ENCODE data around the gene DRG2. TPM values are rescaled to one million over a fixed set of nuclear protein-coding genes. Genes with fewer than 3 reads are reported as not detected.

Gene DRG2
- total RNA-seq, 1 donor = 40.2 TPM

DNA sequence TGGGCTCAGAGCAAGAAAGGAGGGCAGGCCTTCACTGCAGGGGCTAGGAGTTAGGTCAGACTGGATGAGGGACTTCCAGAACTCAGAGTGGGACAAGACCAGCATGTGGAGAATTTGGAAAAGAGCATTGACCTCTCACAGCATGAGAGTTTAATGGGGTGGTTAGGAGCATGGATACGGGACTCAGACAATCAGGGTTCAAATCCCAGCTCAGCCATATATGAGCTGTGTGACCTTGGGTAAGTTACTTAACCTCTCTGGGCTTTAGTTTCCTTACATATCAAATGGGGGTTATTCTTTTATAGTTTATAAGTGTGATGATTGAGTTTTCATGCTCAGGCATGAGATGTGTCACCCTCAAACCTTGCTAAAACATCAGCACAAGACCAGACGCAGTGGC lies 58.5 kb downstream of the DRG2 start:
- TF ChIP-seq, protein P1, sequence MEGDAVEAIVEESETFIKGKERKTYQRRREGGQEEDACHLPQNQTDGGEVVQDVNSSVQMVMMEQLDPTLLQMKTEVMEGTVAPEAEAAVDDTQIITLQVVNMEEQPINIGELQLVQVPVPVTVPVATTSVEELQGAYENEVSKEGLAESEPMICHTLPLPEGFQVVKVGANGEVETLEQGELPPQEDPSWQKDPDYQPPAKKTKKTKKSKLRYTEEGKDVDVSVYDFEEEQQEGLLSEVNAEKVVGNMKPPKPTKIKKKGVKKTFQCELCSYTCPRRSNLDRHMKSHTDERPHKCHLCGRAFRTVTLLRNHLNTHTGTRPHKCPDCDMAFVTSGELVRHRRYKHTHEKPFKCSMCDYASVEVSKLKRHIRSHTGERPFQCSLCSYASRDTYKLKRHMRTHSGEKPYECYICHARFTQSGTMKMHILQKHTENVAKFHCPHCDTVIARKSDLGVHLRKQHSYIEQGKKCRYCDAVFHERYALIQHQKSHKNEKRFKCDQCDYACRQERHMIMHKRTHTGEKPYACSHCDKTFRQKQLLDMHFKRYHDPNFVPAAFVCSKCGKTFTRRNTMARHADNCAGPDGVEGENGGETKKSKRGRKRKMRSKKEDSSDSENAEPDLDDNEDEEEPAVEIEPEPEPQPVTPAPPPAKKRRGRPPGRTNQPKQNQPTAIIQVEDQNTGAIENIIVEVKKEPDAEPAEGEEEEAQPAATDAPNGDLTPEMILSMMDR (IDR thresholded peaks at IDR 0.05; ENCODE audit: extremely low read depth, low read depth, low read length) = no peak
- Histone ChIP-seq H3K36me3 (ENCODE audit: insufficient read depth, low read length) (no peaks in the 10 kb centered on the region), H3K4me1 (ENCODE audit: insufficient read depth, low read length) (no peaks in the 10 kb centered on the region), H3K79me2 (ENCODE audit: insufficient read depth, low read length) (no peaks in the 10 kb centered on the region), H3K4me3 (ENCODE audit: insufficient read depth, low read length) (no peak overlapping the region), H3K9me3 (ENCODE audit: low read depth, low read length) (no peaks in the 10 kb centered on the region), H3K27me3 (ENCODE audit: insufficient read depth, low read length) (peaks cover 3% of the 10 kb centered on the region), H3K4me2 (ENCODE audit: insufficient read depth, low read length) (no peak overlapping the region), H2AFZ (ENCODE audit: low read length) (no peak overlapping the region), H3K27ac (ENCODE audit: low read depth, low read length) (no peak overlapping the region), H4K20me1 (ENCODE audit: insufficient read depth, low read length) (no peaks in the 10 kb centered on the region)
- no peak for DNase-seq (ENCODE audit: insufficient read length, low spot score, missing footprints)

DNA sequence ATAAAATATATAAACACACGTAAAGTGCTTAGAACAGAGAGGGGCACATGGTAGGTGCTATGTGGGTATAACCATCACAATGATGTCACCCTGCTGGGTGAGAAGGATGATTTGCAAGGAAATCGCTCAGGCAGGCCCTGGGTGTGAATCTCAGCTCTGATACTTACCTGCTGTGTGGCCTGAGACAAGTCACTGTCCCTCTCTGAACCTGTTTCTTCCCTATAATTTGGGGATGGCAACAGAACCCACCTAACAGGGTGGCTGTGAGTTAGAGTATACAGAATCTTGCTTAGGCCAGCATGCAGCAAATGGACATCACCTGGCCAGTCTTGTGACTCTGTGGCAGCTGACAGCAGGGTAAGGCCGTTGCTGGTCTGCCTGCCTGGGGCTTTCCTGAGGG lies 59.2 kb downstream of the DRG2 start:
- DNase-seq (ENCODE audit: insufficient read length, low spot score, missing footprints) = no peak
- H3K27me3 ChIP-seq (ENCODE audit: insufficient read depth, low read length) = peaks cover 3% of the 10 kb centered on the region
- no peaks in the 10 kb centered on the region for H3K4me1 ChIP-seq (ENCODE audit: insufficient read depth, low read length)
- no peaks in the 10 kb centered on the region for H3K9me3 ChIP-seq (ENCODE audit: low read depth, low read length)
- TF ChIP-seq, protein P1 (IDR thresholded peaks at IDR 0.05; ENCODE audit: extremely low read depth, low read depth, low read length) = no peak
- H3K4me3 ChIP-seq (ENCODE audit: insufficient read depth, low read length) = no peak overlapping the region
- no peak overlapping the region for H2AFZ ChIP-seq (ENCODE audit: low read length)
- H3K4me2 ChIP-seq (ENCODE audit: insufficient read depth, low read length) = no peak overlapping the region
- H3K79me2 ChIP-seq (ENCODE audit: insufficient read depth, low read length) = no peaks in the 10 kb centered on the region
- H4K20me1 ChIP-seq (ENCODE audit: insufficient read depth, low read length) = no peaks in the 10 kb centered on the region
- H3K36me3 ChIP-seq (ENCODE audit: insufficient read depth, low read length) = no peaks in the 10 kb centered on the region
- H3K27ac ChIP-seq (ENCODE audit: low read depth, low read length) = no peak overlapping the region

DNA sequence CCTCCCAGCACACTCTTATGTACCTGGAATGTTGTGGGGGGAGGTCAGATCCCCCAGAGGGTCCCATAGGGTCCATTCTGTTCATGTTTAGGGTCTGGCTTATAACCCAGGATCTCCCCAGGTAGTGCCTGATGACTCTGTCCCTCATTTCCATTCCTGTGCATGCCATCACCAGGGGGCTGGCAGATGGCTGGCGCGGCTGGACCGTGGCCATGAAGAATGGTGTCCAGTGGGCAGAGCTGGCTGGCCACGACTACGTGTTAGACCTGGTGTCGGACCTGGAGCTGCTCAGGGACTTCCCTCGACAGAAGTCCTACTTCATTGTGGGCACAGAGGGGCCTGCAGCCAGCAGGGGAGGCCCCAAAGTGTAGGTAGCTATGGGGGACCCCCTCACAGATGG lies 60.8 kb downstream of the DRG2 start:
- Histone ChIP-seq H3K4me1 (ENCODE audit: insufficient read depth, low read length) (peaks cover 5% of the 10 kb centered on the region), H2AFZ (ENCODE audit: low read length) (no peak overlapping the region)
- TF ChIP-seq, protein P1 (IDR thresholded peaks at IDR 0.05; ENCODE audit: extremely low read depth, low read depth, low read length) = no peak

DNA sequence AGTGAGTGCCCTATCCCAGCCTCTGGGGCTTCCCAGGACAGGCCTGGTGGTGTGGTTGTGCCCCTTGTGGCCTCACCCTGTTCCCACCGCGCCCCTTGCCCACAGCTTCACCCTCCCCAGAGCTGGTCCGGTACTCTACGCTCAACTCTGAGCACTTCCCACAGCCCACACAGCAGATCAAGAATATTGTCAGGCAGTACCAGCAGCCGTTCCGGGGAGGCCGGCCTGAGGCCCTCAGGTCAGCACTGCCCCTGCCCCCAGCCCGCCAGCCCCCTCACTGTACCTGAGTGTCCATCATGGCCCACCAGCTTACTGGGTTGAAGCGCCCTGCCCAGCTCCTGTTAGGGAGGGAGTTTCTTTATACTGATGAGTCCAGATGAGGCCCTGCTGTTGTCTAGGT lies 63.5 kb downstream of the DRG2 start:
- no peaks in the 10 kb centered on the region for H3K79me2 ChIP-seq (ENCODE audit: insufficient read depth, low read length)
- H3K4me2 ChIP-seq (ENCODE audit: insufficient read depth, low read length) = no peak overlapping the region
- TF ChIP-seq, protein P1 (IDR thresholded peaks at IDR 0.05; ENCODE audit: extremely low read depth, low read depth, low read length) = no peak
- H3K36me3 ChIP-seq (ENCODE audit: insufficient read depth, low read length) = no peaks in the 10 kb centered on the region
- H4K20me1 ChIP-seq (ENCODE audit: insufficient read depth, low read length) = no peaks in the 10 kb centered on the region
- H3K4me1 ChIP-seq (ENCODE audit: insufficient read depth, low read length) = peaks cover 5% of the 10 kb centered on the region
- no peaks in the 10 kb centered on the region for H3K9me3 ChIP-seq (ENCODE audit: low read depth, low read length)
- no peak overlapping the region for H2AFZ ChIP-seq (ENCODE audit: low read length)
- no peak for DNase-seq (ENCODE audit: insufficient read length, low spot score, missing footprints)
- no peaks in the 10 kb centered on the region for H3K27me3 ChIP-seq (ENCODE audit: insufficient read depth, low read length)
- H3K4me3 ChIP-seq (ENCODE audit: insufficient read depth, low read length) = no peak overlapping the region
- no peak overlapping the region for H3K27ac ChIP-seq (ENCODE audit: low read depth, low read length)

More for the DNA sequence above, 60.8 kb downstream of the DRG2 start:
- H3K27me3 ChIP-seq (ENCODE audit: insufficient read depth, low read length) = peaks cover 3% of the 10 kb centered on the region
- H3K27ac ChIP-seq (ENCODE audit: low read depth, low read length) = no peak overlapping the region
- no peaks in the 10 kb centered on the region for H3K79me2 ChIP-seq (ENCODE audit: insufficient read depth, low read length)
- no peaks in the 10 kb centered on the region for H4K20me1 ChIP-seq (ENCODE audit: insufficient read depth, low read length)
- no peaks in the 10 kb centered on the region for H3K9me3 ChIP-seq (ENCODE audit: low read depth, low read length)
- H3K4me2 ChIP-seq (ENCODE audit: insufficient read depth, low read length) = no peak overlapping the region
- H3K4me3 ChIP-seq (ENCODE audit: insufficient read depth, low read length) = no peak overlapping the region
- no peak for DNase-seq (ENCODE audit: insufficient read length, low spot score, missing footprints)
- H3K36me3 ChIP-seq (ENCODE audit: insufficient read depth, low read length) = no peaks in the 10 kb centered on the region

All from osteoblast (primary cell).